Mammary epithelial cell (primary cell): Measurements from ENCODE around the gene PUS1.

Experiments
- CTCF ChIP-seq, 2 donors: IDR thresholded peaks in 1 of 2; conservative IDR thresholded peaks in 1 of 2; 2 replicates each; pipeline ENCODE4 v1.5.1; 2011 to 2012; ENCODE audit warnings: inconsistent platforms in 2 of 2, low read length in 2 of 2, mild to moderate bottlenecking in 2 of 2, control low read depth in 1 of 2, low read depth in 1 of 2; ENCODE audit not compliant: insufficient read depth in 1 of 2; ENCODE audit errors: extremely low read depth in 1 of 2
- EZH2 ChIP-seq: IDR thresholded peaks from 2 replicates; pipeline ENCODE4 v1.6.1; 2012; ENCODE audit warnings: low read length, inconsistent platforms, borderline replicate concordance

- TF ChIP-seq CTCF (conservative IDR thresholded peaks at IDR 0.05 in 1 of 2, IDR thresholded peaks at IDR 0.05 in 1 of 2; ENCODE audit: extremely low read depth in 1 of 2, insufficient read depth in 1 of 2, low read depth in 1 of 2, low read length in 2 of 2) (no peak), EZH2 (no peak)
Measured at GRCh38 chr12:131922772-131923171, 6.3 kb upstream of the PUS1 start.
